ENCODE data around the gene PCDHB14. TPM values are rescaled to one million over a fixed set of nuclear protein-coding genes. Genes with fewer than 3 reads are reported as not detected.

PCDHB14 gene
- total RNA-seq, 4 donors from 2014 or later, result 2.0 to 7.1 (median 3.1) TPM

GRCh38 chr5:141260458-141261237, 37.5 kb downstream of the PCDHB14 start:
- no peak for DNase-seq (ENCODE audit: low spot score)
- ATAC-seq (ENCODE audit: low FRiP score), result no peak
- TF ChIP-seq, protein P1, sequence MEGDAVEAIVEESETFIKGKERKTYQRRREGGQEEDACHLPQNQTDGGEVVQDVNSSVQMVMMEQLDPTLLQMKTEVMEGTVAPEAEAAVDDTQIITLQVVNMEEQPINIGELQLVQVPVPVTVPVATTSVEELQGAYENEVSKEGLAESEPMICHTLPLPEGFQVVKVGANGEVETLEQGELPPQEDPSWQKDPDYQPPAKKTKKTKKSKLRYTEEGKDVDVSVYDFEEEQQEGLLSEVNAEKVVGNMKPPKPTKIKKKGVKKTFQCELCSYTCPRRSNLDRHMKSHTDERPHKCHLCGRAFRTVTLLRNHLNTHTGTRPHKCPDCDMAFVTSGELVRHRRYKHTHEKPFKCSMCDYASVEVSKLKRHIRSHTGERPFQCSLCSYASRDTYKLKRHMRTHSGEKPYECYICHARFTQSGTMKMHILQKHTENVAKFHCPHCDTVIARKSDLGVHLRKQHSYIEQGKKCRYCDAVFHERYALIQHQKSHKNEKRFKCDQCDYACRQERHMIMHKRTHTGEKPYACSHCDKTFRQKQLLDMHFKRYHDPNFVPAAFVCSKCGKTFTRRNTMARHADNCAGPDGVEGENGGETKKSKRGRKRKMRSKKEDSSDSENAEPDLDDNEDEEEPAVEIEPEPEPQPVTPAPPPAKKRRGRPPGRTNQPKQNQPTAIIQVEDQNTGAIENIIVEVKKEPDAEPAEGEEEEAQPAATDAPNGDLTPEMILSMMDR (IDR thresholded peaks at IDR 0.05), result no peak

DNA sequence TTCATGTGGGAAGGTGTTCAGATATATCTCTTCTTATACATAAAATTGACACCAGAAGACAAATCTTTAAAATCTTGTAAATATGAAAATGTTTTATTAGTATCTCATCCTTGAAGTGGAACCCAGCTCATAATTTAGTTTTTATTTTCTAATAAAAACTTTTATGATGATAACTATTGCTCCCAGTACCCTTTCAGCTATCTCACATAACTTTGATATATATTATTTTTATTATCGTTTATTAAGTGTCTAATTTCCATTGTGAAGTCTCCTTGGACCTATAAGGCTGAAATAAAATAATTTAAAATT, 38.0 kb downstream of the PCDHB14 start:
- TF ChIP-seq, protein P1 (IDR thresholded peaks at IDR 0.05), result no peak
- DNase-seq (ENCODE audit: low spot score), result no peak
- ATAC-seq (ENCODE audit: low FRiP score), result no peak

- TF ChIP-seq, protein P1 (IDR thresholded peaks at IDR 0.05), result no peak
- no peak for DNase-seq (ENCODE audit: low spot score)
- no peak for ATAC-seq (ENCODE audit: low FRiP score)
Observed at GRCh38 chr5:141269195-141269594, 46.1 kb downstream of the PCDHB14 start.

DNA sequence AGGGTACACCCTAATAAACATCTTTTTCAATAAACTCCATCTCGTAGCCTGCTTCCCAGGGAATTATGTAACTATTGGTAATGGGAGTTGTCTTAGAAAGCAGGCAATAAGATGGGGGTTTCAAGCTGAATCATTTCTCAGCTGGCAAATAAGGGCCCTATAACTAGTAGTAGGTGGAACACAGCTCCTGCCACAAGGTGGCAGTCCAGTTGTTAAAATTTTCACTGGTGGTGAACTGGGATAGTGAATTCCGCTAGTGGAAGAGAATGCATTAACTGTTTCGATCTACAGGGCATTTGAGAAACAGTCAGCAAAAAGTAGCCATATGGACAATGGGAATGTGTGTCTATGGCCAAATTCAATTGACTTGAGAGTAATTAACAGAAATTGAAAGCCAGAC, 49.8 kb downstream of the PCDHB14 start:
- ATAC-seq (ENCODE audit: low FRiP score), result no peak
- TF ChIP-seq, protein P1 (IDR thresholded peaks at IDR 0.05), result no peak

More for the DNA sequence above, 49.8 kb downstream of the PCDHB14 start:
- no peak for DNase-seq (ENCODE audit: low spot score)

Other genes with a start within 250 kb of the PCDHB14 start
- under 1 TPM in 2 of 4 donors, not detected in 2; under 0.01 to 0.09 TPM for gene PCDHB1, start 172.0 kb upstream of the PCDHB14 start, total RNA-seq
- 1 to 10 TPM; 2.2 to 4.9 (median 2.8) TPM for gene PCDHB2, start 128.7 kb upstream of the PCDHB14 start, total RNA-seq
- gene PCDHB3, start 122.9 kb upstream of the PCDHB14 start, total RNA-seq, result 1 to 10 TPM; 1.4 to 4.4 (median 1.9) TPM
- gene PCDHB4, start 101.5 kb upstream of the PCDHB14 start, total RNA-seq, result 1 to 10 TPM; 1.2 to 6.9 (median 3.2) TPM
- 1 to 10 TPM; 1.1 to 6.5 (median 2.7) TPM for gene PCDHB5, start 88.1 kb upstream of the PCDHB14 start, total RNA-seq
- 1 to 10 TPM in 1 of 4 donors, under 1 TPM in 3; 0.38 to 1.4 (median 0.47) TPM for gene PCDHB6, start 73.3 kb upstream of the PCDHB14 start, total RNA-seq
- 1 to 10 TPM in 3 of 4 donors, under 1 TPM in 1; 0.94 to 3.3 (median 1.5) TPM for gene PCDHB7, start 50.7 kb upstream of the PCDHB14 start, total RNA-seq
- under 1 TPM; 0.44 to 0.63 (median 0.53) TPM for gene PCDHB8, start 45.6 kb upstream of the PCDHB14 start, total RNA-seq
- 1 to 10 TPM; 2.3 to 6.1 (median 3.6) TPM for gene PCDHB16, start 41.0 kb upstream of the PCDHB14 start, total RNA-seq
- 1 to 10 TPM; 1.3 to 4.7 (median 2.8) TPM for gene PCDHB9, start 36.2 kb upstream of the PCDHB14 start, total RNA-seq
- gene PCDHB10, start 31.0 kb upstream of the PCDHB14 start, total RNA-seq, result 1 to 10 TPM in 3 of 4 donors, under 1 TPM in 1; 0.96 to 3.6 (median 1.2) TPM
- gene PCDHB11, start 23.7 kb upstream of the PCDHB14 start, total RNA-seq, result 1 to 10 TPM; 1.3 to 2.4 (median 1.7) TPM
- gene PCDHB12, start 14.6 kb upstream of the PCDHB14 start, total RNA-seq, result 1 to 10 TPM; 1.9 to 4.4 (median 2.5) TPM
- 1 to 10 TPM; 1.8 to 7.7 (median 3.0) TPM for gene PCDHB13, start 9.4 kb upstream of the PCDHB14 start, total RNA-seq
- 1 to 10 TPM; 2.0 to 6.0 (median 3.3) TPM for gene PCDHB15, start 22.1 kb downstream of the PCDHB14 start, total RNA-seq
- gene SLC25A2, start 80.7 kb downstream of the PCDHB14 start, total RNA-seq, result 1 to 10 TPM in 1 of 4 donors, under 1 TPM in 1, not detected in 2; 0.46 to 2.0 TPM
- gene TAF7, start 97.4 kb downstream of the PCDHB14 start, total RNA-seq, result 10 to 100 TPM; 43.7 to 57.8 (median 52.5) TPM
- gene PCDHGA1, start 107.2 kb downstream of the PCDHB14 start, total RNA-seq, result 1 to 10 TPM in 1 of 4 donors, under 1 TPM in 3; 0.12 to 2.2 (median 0.59) TPM
- gene PCDHGA2, start 115.4 kb downstream of the PCDHB14 start, total RNA-seq, result 1 to 10 TPM; 2.0 to 6.6 (median 4.0) TPM
- 1 to 10 TPM; 2.3 to 6.3 (median 2.8) TPM for gene PCDHGA3, start 120.5 kb downstream of the PCDHB14 start, total RNA-seq
- gene PCDHGB1, start 126.8 kb downstream of the PCDHB14 start, total RNA-seq, result 1 to 10 TPM; 1.4 to 6.0 (median 2.2) TPM
- gene PCDHGA4, start 131.7 kb downstream of the PCDHB14 start, total RNA-seq, result 1 to 10 TPM; 2.6 to 9.0 (median 3.9) TPM
- 10 to 100 TPM in 1 of 4 donors, 1 to 10 TPM in 3; 2.5 to 15.3 (median 4.4) TPM for gene PCDHGB2, start 136.7 kb downstream of the PCDHB14 start, total RNA-seq
- gene PCDHGA5, start 140.8 kb downstream of the PCDHB14 start, total RNA-seq, result 10 to 100 TPM in 1 of 4 donors, 1 to 10 TPM in 3; 2.0 to 14.5 (median 3.3) TPM
- 10 to 100 TPM in 1 of 4 donors, 1 to 10 TPM in 3; 2.5 to 13.2 (median 3.9) TPM for gene PCDHGB3, start 146.9 kb downstream of the PCDHB14 start, total RNA-seq
- gene PCDHGA6, start 150.5 kb downstream of the PCDHB14 start, total RNA-seq, result 1 to 10 TPM; 3.0 to 6.9 (median 4.6) TPM
- gene PCDHGA7, start 159.4 kb downstream of the PCDHB14 start, total RNA-seq, result 1 to 10 TPM; 1.1 to 9.0 (median 3.6) TPM
- 10 to 100 TPM in 1 of 4 donors, 1 to 10 TPM in 3; 2.4 to 14.5 (median 6.1) TPM for gene PCDHGB4, start 164.4 kb downstream of the PCDHB14 start, total RNA-seq
- 1 to 10 TPM in 3 of 4 donors, under 1 TPM in 1; 0.72 to 7.4 (median 2.2) TPM for gene PCDHGA8, start 169.3 kb downstream of the PCDHB14 start, total RNA-seq
- 10 to 100 TPM in 1 of 4 donors, 1 to 10 TPM in 3; 6.5 to 18.8 (median 8.9) TPM for gene PCDHGB5, start 174.6 kb downstream of the PCDHB14 start, total RNA-seq
- 10 to 100 TPM in 1 of 4 donors, 1 to 10 TPM in 3; 5.0 to 14.8 (median 7.3) TPM for gene PCDHGA9, start 179.4 kb downstream of the PCDHB14 start, total RNA-seq
- 10 to 100 TPM in 1 of 4 donors, 1 to 10 TPM in 3; 4.2 to 12.6 (median 6.5) TPM for gene PCDHGB6, start 184.7 kb downstream of the PCDHB14 start, total RNA-seq
- gene PCDHGA10, start 189.6 kb downstream of the PCDHB14 start, total RNA-seq, result 10 to 100 TPM in 1 of 4 donors, 1 to 10 TPM in 3; 5.5 to 14.0 (median 6.8) TPM
- gene PCDHGB7, start 194.3 kb downstream of the PCDHB14 start, total RNA-seq, result 10 to 100 TPM in 2 of 4 donors, 1 to 10 TPM in 2; 7.8 to 25.2 (median 10.2) TPM
- gene PCDHGA11, start 197.7 kb downstream of the PCDHB14 start, total RNA-seq, result 10 to 100 TPM in 1 of 4 donors, 1 to 10 TPM in 3; 3.1 to 12.1 (median 5.3) TPM
- gene PCDHGA12, start 207.2 kb downstream of the PCDHB14 start, total RNA-seq, result 10 to 100 TPM in 3 of 4 donors, 1 to 10 TPM in 1; 7.5 to 18.4 (median 14.2) TPM

Measured in omental fat pad (tissue), 4 donors.